ENCODE results near the gene OR52B6. TPM values are rescaled to one million over a fixed set of nuclear protein-coding genes. Genes with fewer than 3 reads are reported as not detected.

Gene OR52B6
- polyA plus RNA-seq, 1 donor from 2014 or later: not detected

GRCh38 chr11:5604896-5605295 lies 24.2 kb downstream of the OR52B6 start:
- H3K9me2 ChIP-seq (ENCODE audit: insufficient read depth, low read length): no peaks in the 10 kb centered on the region
- no peak overlapping the region for H3K27ac ChIP-seq (ENCODE audit: low read length)
- H3K27me3 ChIP-seq (ENCODE audit: insufficient read depth, low read depth, low read length): no peaks in the 10 kb centered on the region
- no peak overlapping the region for H2AFZ ChIP-seq (ENCODE audit: low read depth, low read length)
- H3K4me3 ChIP-seq (ENCODE audit: low read length): no peak overlapping the region
- H3K36me3 ChIP-seq (ENCODE audit: insufficient read depth, low read length): no peaks in the 10 kb centered on the region
- no peaks in the 10 kb centered on the region for H3K9me3 ChIP-seq (ENCODE audit: low read length)
- H3F3A ChIP-seq (ENCODE audit: insufficient read depth, low read length, poor library complexity, severe bottlenecking): no peaks in the 10 kb centered on the region
- no peak overlapping the region for H3K9ac ChIP-seq (ENCODE audit: low read length)
- H3K79me2 ChIP-seq (replicated peaks; ENCODE audit: insufficient read depth, low read length): no peaks in the 10 kb centered on the region
- H3K4me2 ChIP-seq (ENCODE audit: low read length): no peak overlapping the region
- TF ChIP-seq MXI1 (conservative IDR thresholded peaks at IDR 0.05; ENCODE audit: poor library complexity, severe bottlenecking): no peak
- no peak for TF ChIP-seq EZH2 (IDR thresholded peaks at IDR 0.05; ENCODE audit: borderline replicate concordance, insufficient read depth, low read length, poor library complexity, severe bottlenecking)
- no peak for TF ChIP-seq RAD21 (conservative IDR thresholded peaks at IDR 0.05)
- TF ChIP-seq CTCF (IDR thresholded peaks at IDR 0.05; ENCODE audit: poor library complexity, severe bottlenecking): no peak
- TF ChIP-seq EP300 (conservative IDR thresholded peaks at IDR 0.05; ENCODE audit: poor library complexity, severe bottlenecking): no peak
- no peaks in the 10 kb centered on the region for H4K20me1 ChIP-seq (ENCODE audit: insufficient read depth)

GRCh38 chr11:5605849-5606248 lies 25.2 kb downstream of the OR52B6 start:
- no peak for TF ChIP-seq POLR2AphosphoS5 (IDR thresholded peaks at IDR 0.05)
- no peak for TF ChIP-seq TAF1 (IDR thresholded peaks at IDR 0.05; ENCODE audit: low read depth)
- TF ChIP-seq CTCF (IDR thresholded peaks at IDR 0.05; ENCODE audit: poor library complexity, severe bottlenecking): no peak
- TF ChIP-seq MXI1 (conservative IDR thresholded peaks at IDR 0.05; ENCODE audit: poor library complexity, severe bottlenecking): no peak
- no peak for TF ChIP-seq EP300 (conservative IDR thresholded peaks at IDR 0.05; ENCODE audit: poor library complexity, severe bottlenecking)
- TF ChIP-seq EZH2 (IDR thresholded peaks at IDR 0.05; ENCODE audit: borderline replicate concordance, insufficient read depth, low read length, poor library complexity, severe bottlenecking): no peak
- no peak for TF ChIP-seq REST (IDR thresholded peaks at IDR 0.05; ENCODE audit: borderline replicate concordance)
- no peak for TF ChIP-seq RAD21 (conservative IDR thresholded peaks at IDR 0.05)
- TF ChIP-seq SMC3 (conservative IDR thresholded peaks at IDR 0.05; ENCODE audit: poor library complexity): no peak
- Histone ChIP-seq H3K27me3 (ENCODE audit: insufficient read depth, low read depth, low read length) (no peaks in the 10 kb centered on the region), H3K9me3 (ENCODE audit: low read length) (no peaks in the 10 kb centered on the region), H3K36me3 (ENCODE audit: insufficient read depth, low read length) (no peaks in the 10 kb centered on the region), H3K9ac (ENCODE audit: low read length) (no peak overlapping the region), H3K4me2 (ENCODE audit: low read length) (no peak overlapping the region), H3F3A (ENCODE audit: insufficient read depth, low read length, poor library complexity, severe bottlenecking) (no peaks in the 10 kb centered on the region), H3K9me2 (ENCODE audit: insufficient read depth, low read length) (no peaks in the 10 kb centered on the region), H3K4me3 (ENCODE audit: low read length) (no peak overlapping the region), H2AFZ (ENCODE audit: low read depth, low read length) (no peak overlapping the region), H3K27ac (ENCODE audit: low read length) (no peak overlapping the region), H3K79me2 (replicated peaks; ENCODE audit: insufficient read depth, low read length) (no peaks in the 10 kb centered on the region), H4K20me1 (ENCODE audit: insufficient read depth) (no peaks in the 10 kb centered on the region)
